GM12801 (cell line): Measurements from ENCODE around the gene IGFBP4.

Experiments
- CTCF ChIP-seq: IDR thresholded peaks from one replicate; pipeline ENCODE4 v1.5.1; 2011; ENCODE audit warnings: control low read depth; ENCODE audit not compliant: insufficient read length; ENCODE audit errors: extremely low read depth

Gene IGFBP4

GRCh38 chr17:40484973-40485530, 41.8 kb downstream of the IGFBP4 start:
- no peak for TF ChIP-seq CTCF

- TF ChIP-seq CTCF = no peak
Measured at GRCh38 chr17:40485851-40486521, 42.7 kb downstream of the IGFBP4 start.

GRCh38 chr17:40486522-40487370, 43.5 kb downstream of the IGFBP4 start:
- no peak for TF ChIP-seq CTCF

- TF ChIP-seq CTCF = no peak
Measured at GRCh38 chr17:40487371-40488020, 44.2 kb downstream of the IGFBP4 start.

- TF ChIP-seq CTCF = no peak
Measured at GRCh38 chr17:40490289-40490853, 47.1 kb downstream of the IGFBP4 start.

GRCh38 chr17:40490982-40491381, 47.7 kb downstream of the IGFBP4 start:
- no peak for TF ChIP-seq CTCF

- no peak for TF ChIP-seq CTCF
Measured at GRCh38 chr17:40491486-40491885, 48.2 kb downstream of the IGFBP4 start.
